RWPE1 (cell line): Measurements from ENCODE around the gene PLTP.

ENCODE experiments used
- CTCF ChIA-PET: fragments of 350-600 bp; sonication (Branson Sonifier 250); formaldehyde crosslinking; extraction: SDS; loops from one replicate; lab custom pipeline; 2021; lab: Yijun Ruan, JAX
- POLR2A ChIA-PET: fragments of 400-600 bp; formaldehyde crosslinking; extraction: SDS; loops from one replicate; lab custom pipeline; 2020; ENCODE audit warnings: antibody characterized with exemption; ENCODE audit not compliant: low non-redundant PET; lab: Yijun Ruan, JAX
- DNase-seq: peaks from one replicate; pipeline ENCODE4 v3.0.0; 2012; ENCODE audit warnings: low spot score
- H3K27ac ChIP-seq: fragments of 450-650 bp; 2 replicates; pipeline ENCODE4 v1.5.1; 2017
- TF ChIP-seq, protein P1 (sequence below): fragments of 450-650 bp; conservative IDR thresholded peaks from 2 replicates; pipeline ENCODE4 v1.5.1; 2017; ENCODE audit warnings: low read depth, mild to moderate bottlenecking

PLTP gene

DNA sequence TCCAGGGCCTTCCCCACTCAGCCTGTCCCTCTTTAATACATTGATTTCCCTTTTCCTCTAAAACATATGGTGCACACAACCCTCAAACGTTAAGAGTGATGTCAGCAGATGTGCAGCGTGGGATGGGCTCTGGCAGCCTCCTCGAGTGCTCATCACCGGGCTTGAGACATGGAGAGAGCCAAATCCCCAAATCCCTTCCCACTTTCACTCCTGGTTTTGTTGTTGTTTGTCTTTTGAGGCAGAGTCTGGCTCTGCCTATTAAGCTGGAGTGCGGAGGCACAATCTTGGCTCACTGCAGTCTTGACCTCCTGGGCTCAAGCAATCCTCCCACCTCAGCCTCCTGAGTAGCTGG lies 5.8 kb upstream of the PLTP start:
- no peak for DNase-seq
- CTCF ChIA-PET = interaction anchor here (0.7 kb wide), 1 partner anchor 624 kb away, joined by 3 read pairs; no protein-coding TSS in a partner anchor
- TF ChIP-seq, protein P1, sequence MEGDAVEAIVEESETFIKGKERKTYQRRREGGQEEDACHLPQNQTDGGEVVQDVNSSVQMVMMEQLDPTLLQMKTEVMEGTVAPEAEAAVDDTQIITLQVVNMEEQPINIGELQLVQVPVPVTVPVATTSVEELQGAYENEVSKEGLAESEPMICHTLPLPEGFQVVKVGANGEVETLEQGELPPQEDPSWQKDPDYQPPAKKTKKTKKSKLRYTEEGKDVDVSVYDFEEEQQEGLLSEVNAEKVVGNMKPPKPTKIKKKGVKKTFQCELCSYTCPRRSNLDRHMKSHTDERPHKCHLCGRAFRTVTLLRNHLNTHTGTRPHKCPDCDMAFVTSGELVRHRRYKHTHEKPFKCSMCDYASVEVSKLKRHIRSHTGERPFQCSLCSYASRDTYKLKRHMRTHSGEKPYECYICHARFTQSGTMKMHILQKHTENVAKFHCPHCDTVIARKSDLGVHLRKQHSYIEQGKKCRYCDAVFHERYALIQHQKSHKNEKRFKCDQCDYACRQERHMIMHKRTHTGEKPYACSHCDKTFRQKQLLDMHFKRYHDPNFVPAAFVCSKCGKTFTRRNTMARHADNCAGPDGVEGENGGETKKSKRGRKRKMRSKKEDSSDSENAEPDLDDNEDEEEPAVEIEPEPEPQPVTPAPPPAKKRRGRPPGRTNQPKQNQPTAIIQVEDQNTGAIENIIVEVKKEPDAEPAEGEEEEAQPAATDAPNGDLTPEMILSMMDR = no peak
- POLR2A ChIA-PET = no interaction called here
- H3K27ac ChIP-seq = 0 out of 2 replicates have a peak overlapping the region, but pooled peaks have one; percentile 1

DNA sequence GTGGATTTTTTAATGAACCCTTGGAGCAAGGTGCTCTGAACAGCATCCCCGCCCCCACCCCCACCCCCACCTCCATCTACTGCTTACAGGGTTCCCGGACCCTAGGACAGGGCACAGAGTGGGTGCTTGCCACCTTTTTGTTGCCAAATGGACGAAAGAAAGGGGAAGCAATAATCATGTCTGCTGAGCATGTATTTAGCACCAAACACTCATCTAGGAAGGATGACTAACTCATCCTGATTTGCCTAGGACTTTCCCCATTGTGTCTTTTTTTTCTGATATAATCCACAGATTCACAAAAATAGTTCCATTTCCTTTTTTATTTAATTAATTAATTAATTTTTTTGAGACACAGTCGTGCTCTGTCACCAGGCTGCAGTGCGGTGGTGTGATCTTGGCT lies 1.2 kb upstream of the PLTP start:
- TF ChIP-seq, protein P1 = no peak
- DNase-seq = no peak
- ChIA-PET CTCF (no interaction called here), POLR2A (no interaction called here)
- H3K27ac ChIP-seq = peak overlapping the region; percentile 79

DNA sequence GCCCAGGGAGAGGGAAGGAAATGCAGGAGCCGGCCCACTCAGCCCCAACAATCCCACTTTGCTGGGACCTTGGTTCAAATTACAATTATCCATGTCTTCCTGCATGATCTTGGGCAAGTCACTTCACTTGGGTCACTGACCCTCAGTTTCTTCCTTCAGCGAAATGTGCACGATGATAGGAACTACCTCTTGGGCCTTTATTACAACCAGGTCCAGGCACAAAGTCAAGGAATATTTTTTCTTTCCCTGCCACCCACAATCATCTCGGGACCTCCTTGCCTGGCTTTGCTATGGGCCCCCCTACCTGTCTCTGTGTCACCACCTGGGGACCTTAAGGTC lies 358 bp upstream of the PLTP start:
- DNase-seq = no peak
- TF ChIP-seq, protein P1 = no peak
- CTCF ChIA-PET = no interaction called here
- POLR2A ChIA-PET = no interaction called here
- H3K27ac ChIP-seq = peak overlapping the region; percentile 79

DNA sequence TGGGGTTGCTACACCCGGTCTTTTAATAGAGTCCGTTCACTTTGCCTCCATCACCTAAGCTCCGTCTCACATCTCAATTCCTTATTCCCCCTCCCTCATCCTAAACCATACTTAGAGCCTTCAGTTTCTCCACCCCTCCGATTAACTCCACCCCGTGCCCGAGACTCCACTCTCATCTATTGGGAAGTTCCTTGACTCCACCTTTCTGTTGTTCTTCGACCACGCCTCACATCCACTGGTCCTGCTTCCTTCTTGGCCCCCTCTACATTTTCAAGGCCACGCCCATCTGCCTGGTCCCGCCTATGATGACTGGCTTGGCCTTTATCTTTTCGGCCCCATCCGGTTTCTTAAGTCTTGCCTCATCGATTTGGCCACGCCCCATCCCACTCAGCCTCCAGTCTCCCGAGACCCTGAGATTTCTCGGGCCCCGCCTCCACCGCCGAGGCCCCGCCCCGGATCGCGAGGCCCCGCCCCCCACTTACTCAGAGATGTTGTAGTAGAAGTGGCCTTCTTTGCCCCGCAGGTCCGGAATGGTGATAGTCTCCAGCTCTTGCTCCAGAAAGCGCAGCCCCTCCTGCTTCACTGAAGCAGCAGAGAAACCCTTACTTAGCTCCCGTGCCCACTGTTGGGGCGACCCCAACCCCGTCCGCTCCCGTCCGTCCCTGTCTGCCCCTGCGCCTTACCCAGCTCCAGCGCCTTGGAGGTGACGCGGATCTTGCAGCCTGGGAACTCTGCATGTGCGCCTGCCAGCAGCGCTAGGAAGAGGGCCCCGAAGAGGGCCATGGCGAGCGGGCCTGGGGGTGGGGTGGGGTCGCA lies 1.1 kb downstream of the PLTP start:
- H3K27ac ChIP-seq = peak overlapping the region; percentile 79
- DNase-seq = peak; percentile 99
- ChIA-PET CTCF (interaction anchor here (1.0 kb wide), 1 partner anchor 103 kb away, joined by 5 read pairs; no protein-coding TSS in a partner anchor), POLR2A (no interaction called here)
- TF ChIP-seq, protein P1 = no peak

DNA sequence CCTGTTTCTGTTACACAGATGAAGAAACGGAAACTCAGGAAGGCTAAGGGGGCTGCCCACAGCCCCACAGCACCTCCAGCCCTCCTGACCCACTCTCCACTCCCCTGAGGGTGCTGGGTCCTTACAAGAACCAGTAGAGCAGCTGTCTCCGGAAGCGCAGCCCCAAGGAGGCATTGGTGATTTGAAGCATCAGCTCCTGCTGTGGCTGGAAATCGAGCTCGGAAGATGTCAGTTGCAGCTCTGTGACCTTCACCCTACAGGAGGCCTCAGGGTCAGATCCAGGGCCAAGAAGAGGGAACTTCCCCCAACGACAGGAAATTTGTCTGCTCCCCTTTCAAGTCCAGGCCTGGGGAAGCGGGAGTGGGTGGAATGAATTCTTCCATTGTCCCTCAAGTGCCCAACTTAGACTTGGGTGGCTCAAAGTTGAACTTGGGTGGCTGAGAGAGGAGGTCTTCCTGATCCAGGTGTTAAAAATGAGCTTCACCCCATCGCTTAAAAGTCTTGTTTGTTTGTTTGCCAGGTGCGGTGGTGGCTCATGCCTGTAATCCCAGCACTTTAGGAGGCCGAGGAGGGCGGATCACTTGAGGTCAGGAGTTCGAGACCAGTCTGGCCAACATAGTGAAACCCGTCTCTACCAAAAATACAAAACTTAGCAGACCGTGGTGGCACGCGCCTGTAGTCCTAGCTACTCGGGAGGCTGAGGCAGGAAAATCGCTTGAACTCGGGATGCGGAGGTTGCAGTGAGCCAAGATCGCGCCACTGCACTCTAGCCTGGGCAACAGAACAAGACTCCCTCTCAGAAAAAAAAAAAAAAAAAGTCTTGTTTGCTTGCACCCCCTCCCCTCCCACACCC lies 1.9 kb downstream of the PLTP start:
- ChIA-PET POLR2A (interaction anchor here (0.6 kb wide), 1 partner anchor 446 kb away, joined by 3 read pairs; no protein-coding TSS in a partner anchor), CTCF (interaction anchor here (0.6 to 1.0 kb wide), 2 partner anchors 15 to 104 kb away, joined by 5 read pairs; no protein-coding TSS in a partner anchor)
- peak overlapping the region; percentile 79 for H3K27ac ChIP-seq
- no peak for DNase-seq
- TF ChIP-seq, protein P1 = no peak

DNA sequence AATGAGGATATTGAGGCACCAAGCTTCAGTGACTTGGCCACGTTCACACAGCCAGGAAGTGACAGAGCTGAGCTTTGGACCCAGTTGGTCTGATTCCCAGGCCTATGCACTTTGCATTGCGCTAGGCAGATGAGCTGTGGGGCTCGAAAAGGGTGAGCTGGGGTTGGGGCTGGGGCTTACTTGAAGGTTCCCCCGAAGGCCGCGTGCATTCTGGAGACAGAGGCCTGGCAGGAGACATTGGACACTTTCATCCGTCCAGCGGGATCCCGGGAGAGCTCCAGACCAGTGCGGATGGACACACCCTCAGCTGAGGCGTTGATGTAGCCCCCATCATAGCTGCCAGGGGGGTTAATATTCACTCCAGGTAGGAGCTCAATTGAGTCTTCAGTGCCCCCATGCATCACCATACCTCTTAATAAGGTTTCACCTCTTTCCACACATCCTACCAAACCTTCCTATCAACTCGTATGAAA lies 2.6 kb downstream of the PLTP start:
- CTCF ChIA-PET = interaction anchor here (0.5 to 1.0 kb wide), 3 partner anchors 14 to 191 kb away, joined by 3 to 5 read pairs (median 4); no protein-coding TSS in a partner anchor
- no peak for DNase-seq
- peak overlapping the region; percentile 79 for H3K27ac ChIP-seq
- POLR2A ChIA-PET = interaction anchor here (0.6 kb wide), 1 partner anchor 447 kb away, joined by 3 read pairs; no protein-coding TSS in a partner anchor
- TF ChIP-seq, protein P1 = no peak
